ENCODE results near the gene CHMP3.

- TF ChIP-seq CTCF (IDR thresholded peaks at IDR 0.05), result no peak
- TF ChIP-seq EZH2 (IDR thresholded peaks at IDR 0.05), result no peak
Measured at GRCh38 chr2:86543793-86544192, 19.4 kb downstream of the CHMP3 start.

Measured in neural progenitor cell (in vitro differentiated cells).